ENCODE measurements around the gene ACSS2.

DNA sequence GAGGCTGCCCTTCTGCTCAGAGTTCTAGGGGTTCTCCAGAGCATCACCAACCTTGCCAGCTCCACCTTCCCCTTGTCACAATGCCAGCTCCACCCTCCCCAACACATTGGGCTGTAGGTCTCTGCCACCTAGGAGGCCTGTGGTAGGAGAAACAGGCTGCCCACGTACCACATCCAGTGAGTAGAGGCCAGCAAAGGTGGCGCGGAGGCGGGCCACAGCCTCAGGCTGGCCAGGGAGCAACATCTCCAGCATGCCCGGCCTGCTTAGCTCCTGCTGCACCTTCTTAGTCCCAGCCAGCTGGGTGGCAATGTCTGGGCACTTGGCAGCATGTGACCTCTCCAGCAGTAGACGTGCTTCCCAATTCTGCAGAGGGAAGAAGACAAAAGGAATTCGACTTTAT is 55.4 kb downstream of the ACSS2 start:
- TF ChIP-seq, protein P1, sequence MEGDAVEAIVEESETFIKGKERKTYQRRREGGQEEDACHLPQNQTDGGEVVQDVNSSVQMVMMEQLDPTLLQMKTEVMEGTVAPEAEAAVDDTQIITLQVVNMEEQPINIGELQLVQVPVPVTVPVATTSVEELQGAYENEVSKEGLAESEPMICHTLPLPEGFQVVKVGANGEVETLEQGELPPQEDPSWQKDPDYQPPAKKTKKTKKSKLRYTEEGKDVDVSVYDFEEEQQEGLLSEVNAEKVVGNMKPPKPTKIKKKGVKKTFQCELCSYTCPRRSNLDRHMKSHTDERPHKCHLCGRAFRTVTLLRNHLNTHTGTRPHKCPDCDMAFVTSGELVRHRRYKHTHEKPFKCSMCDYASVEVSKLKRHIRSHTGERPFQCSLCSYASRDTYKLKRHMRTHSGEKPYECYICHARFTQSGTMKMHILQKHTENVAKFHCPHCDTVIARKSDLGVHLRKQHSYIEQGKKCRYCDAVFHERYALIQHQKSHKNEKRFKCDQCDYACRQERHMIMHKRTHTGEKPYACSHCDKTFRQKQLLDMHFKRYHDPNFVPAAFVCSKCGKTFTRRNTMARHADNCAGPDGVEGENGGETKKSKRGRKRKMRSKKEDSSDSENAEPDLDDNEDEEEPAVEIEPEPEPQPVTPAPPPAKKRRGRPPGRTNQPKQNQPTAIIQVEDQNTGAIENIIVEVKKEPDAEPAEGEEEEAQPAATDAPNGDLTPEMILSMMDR (IDR thresholded peaks at IDR 0.05): no peak
- TF ChIP-seq POLR2A (IDR thresholded peaks at IDR 0.05): no peak
